Measurements from ENCODE around the gene ATP2B2.

DNA sequence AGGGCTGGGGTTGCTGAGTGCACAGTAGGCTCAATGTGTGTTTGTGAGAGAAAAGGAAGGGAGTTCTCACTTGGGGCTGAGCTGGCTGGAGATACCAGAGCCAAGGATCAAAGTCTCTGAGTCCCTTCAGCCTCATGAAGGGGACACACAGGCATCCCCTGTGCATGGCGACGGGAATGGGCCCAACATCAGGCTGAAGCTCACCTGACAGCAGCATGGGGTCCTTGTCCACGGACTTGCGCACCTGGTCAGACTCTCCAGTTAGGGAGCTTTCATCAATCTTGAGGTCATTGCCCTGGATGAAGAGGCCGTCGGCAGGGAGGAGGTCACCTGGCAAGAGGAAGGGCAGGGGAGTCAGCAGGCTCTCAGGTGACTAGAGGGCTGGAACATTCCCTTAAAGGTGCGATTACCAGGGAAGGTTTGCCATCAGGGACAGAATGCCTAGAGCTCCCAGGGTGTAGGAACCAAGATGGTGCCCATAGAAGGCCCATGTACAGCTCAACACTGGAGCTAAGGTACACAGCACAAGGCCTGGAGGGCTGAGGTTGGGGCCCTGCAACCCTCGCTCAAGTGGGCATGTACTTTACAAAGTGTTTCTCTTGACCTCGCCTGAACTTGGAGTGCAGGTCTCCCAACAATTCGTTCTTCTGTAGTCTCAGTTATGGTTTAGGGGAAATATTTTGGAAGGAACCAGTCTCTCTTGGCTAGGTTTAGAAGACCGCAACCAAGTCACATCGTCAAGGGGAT, 104.5 kb downstream of the ATP2B2 start:
- TF ChIP-seq EZH2phosphoT487 (IDR thresholded peaks at IDR 0.05; ENCODE audit: low read depth, severe bottlenecking, unreplicated experiment) (no peak), EZH2 (IDR thresholded peaks at IDR 0.05; ENCODE audit: borderline replicate concordance) (no peak)
- TF ChIP-seq, protein P1, sequence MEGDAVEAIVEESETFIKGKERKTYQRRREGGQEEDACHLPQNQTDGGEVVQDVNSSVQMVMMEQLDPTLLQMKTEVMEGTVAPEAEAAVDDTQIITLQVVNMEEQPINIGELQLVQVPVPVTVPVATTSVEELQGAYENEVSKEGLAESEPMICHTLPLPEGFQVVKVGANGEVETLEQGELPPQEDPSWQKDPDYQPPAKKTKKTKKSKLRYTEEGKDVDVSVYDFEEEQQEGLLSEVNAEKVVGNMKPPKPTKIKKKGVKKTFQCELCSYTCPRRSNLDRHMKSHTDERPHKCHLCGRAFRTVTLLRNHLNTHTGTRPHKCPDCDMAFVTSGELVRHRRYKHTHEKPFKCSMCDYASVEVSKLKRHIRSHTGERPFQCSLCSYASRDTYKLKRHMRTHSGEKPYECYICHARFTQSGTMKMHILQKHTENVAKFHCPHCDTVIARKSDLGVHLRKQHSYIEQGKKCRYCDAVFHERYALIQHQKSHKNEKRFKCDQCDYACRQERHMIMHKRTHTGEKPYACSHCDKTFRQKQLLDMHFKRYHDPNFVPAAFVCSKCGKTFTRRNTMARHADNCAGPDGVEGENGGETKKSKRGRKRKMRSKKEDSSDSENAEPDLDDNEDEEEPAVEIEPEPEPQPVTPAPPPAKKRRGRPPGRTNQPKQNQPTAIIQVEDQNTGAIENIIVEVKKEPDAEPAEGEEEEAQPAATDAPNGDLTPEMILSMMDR (IDR thresholded peaks at IDR 0.05; ENCODE audit: poor library complexity): peak; percentile 1
